H1 (cell line): Measurements from ENCODE around the gene PLXNA4.

Source experiments
- BCL11A ChIP-seq, 2 experiments: IDR thresholded peaks; one replicate each; pipeline ENCODE4 v1.6.1; 2011; ENCODE audit warnings: low read depth in 2 of 2, low read length in 2 of 2, mild to moderate bottlenecking in 2 of 2
- EZH2 ChIP-seq: fragments of 200-600 bp; sonication (generic); IDR thresholded peaks from 2 replicates; pipeline ENCODE4 v1.7.1; 2012; ENCODE audit warnings: low read depth, mild to moderate bottlenecking, moderate library complexity, low read length, inconsistent platforms; ENCODE audit not compliant: severe bottlenecking
- GTF2F1 ChIP-seq: IDR thresholded peaks from 2 replicates; pipeline ENCODE4 v1.6.1; 2012; ENCODE audit warnings: low read depth, low read length, improper control_type of control experiment, borderline replicate concordance
- JUND ChIP-seq: IDR thresholded peaks from 2 replicates; pipeline ENCODE4 v1.6.1; 2011; ENCODE audit warnings: mild to moderate bottlenecking, improper control_type of control experiment, low read length
- KDM1A ChIP-seq: fragments of 200-600, 300-600 bp; sonication (generic); IDR thresholded peaks from 2 replicates; pipeline ENCODE4 v1.7.1; 2016; ENCODE audit warnings: mild to moderate bottlenecking, low read length, borderline replicate concordance
- POLR2A ChIP-seq, 2 experiments: IDR thresholded peaks; 1 replicate in 1 of 2; 2 replicates in 1 of 2; pipeline ENCODE4 v1.6.1; 2011; ENCODE audit warnings: low read depth in 2 of 2, low read length in 2 of 2, mild to moderate bottlenecking in 2 of 2; ENCODE audit errors: control extremely low read depth in 1 of 2
- RFX5 ChIP-seq: IDR thresholded peaks from 2 replicates; pipeline ENCODE4 v1.6.1; 2011; ENCODE audit warnings: low read depth, low read length, improper control_type of control experiment, borderline replicate concordance
- TF ChIP-seq, protein P1 (sequence below): IDR thresholded peaks from 2 replicates; pipeline ENCODE4 v1.6.1; 2011; ENCODE audit warnings: low read length, improper control_type of control experiment
- TF ChIP-seq, protein P2 (sequence below), 3 experiments: IDR thresholded peaks; 1 replicate in 2 of 3; 2 replicates in 1 of 3; pipeline versions ENCODE4 v1.5.1 to v1.6.1; 2011; ENCODE audit warnings: low read length in 3 of 3, mild to moderate bottlenecking in 3 of 3, inconsistent platforms in 2 of 3, low read depth in 1 of 3, moderate library complexity in 1 of 3; ENCODE audit not compliant: insufficient read depth in 1 of 3; ENCODE audit errors: control extremely low read depth in 1 of 3

DNA sequence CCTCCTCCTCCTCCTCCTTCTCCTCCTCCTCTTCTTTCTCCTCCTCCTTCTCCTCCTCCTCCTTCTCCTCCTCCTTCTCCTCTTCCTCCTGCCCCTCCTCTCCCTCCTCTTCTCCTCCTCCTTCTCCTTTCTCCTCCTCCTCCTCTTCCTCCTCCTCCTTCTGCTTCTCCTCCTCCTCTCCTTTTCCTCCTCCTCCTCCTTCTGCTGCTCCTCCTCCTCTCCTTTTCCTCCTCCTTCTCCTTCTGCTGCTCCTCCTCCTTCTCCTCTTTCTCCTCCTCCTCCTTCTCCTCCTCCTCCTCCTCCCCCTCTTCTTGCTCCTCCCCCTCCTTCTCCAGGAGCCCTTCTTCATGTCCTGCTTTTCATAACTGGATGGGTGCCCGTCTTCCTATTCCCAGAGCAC is 12.2 kb downstream of the PLXNA4 start:
- TF ChIP-seq GTF2F1: no peak
- no peak for TF ChIP-seq POLR2A (IDR thresholded peaks at IDR 0.05; ENCODE audit: control extremely low read depth in 1 of 2, low read depth in 2 of 2, low read length in 2 of 2)
- TF ChIP-seq BCL11A (IDR thresholded peaks at IDR 0.05; ENCODE audit: low read depth in 2 of 2, low read length in 2 of 2): no peak
- no peak for TF ChIP-seq RFX5
- no peak for TF ChIP-seq JUND
- TF ChIP-seq, protein P1, sequence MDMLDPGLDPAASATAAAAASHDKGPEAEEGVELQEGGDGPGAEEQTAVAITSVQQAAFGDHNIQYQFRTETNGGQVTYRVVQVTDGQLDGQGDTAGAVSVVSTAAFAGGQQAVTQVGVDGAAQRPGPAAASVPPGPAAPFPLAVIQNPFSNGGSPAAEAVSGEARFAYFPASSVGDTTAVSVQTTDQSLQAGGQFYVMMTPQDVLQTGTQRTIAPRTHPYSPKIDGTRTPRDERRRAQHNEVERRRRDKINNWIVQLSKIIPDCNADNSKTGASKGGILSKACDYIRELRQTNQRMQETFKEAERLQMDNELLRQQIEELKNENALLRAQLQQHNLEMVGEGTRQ: no peak
- TF ChIP-seq, protein P2, sequence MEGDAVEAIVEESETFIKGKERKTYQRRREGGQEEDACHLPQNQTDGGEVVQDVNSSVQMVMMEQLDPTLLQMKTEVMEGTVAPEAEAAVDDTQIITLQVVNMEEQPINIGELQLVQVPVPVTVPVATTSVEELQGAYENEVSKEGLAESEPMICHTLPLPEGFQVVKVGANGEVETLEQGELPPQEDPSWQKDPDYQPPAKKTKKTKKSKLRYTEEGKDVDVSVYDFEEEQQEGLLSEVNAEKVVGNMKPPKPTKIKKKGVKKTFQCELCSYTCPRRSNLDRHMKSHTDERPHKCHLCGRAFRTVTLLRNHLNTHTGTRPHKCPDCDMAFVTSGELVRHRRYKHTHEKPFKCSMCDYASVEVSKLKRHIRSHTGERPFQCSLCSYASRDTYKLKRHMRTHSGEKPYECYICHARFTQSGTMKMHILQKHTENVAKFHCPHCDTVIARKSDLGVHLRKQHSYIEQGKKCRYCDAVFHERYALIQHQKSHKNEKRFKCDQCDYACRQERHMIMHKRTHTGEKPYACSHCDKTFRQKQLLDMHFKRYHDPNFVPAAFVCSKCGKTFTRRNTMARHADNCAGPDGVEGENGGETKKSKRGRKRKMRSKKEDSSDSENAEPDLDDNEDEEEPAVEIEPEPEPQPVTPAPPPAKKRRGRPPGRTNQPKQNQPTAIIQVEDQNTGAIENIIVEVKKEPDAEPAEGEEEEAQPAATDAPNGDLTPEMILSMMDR (IDR thresholded peaks at IDR 0.05; ENCODE audit: control extremely low read depth in 1 of 3, insufficient read depth in 1 of 3, low read depth in 1 of 3, low read length in 3 of 3): no peak
- TF ChIP-seq KDM1A: no peak
- no peak for TF ChIP-seq EZH2
